ENCODE data around the gene GIGYF1. TPM values are rescaled to one million over a fixed set of nuclear protein-coding genes. Genes with fewer than 3 reads are reported as not detected.
"Not testable (repeated sequence)": the region's sequence is repeated elsewhere in the genome, so short reads cannot be mapped to it uniquely, and the experiment has no call there.

GIGYF1 gene
- polyA plus RNA-seq, 4 donors, result 30.0 to 63.8 (median 40.4) TPM

DNA sequence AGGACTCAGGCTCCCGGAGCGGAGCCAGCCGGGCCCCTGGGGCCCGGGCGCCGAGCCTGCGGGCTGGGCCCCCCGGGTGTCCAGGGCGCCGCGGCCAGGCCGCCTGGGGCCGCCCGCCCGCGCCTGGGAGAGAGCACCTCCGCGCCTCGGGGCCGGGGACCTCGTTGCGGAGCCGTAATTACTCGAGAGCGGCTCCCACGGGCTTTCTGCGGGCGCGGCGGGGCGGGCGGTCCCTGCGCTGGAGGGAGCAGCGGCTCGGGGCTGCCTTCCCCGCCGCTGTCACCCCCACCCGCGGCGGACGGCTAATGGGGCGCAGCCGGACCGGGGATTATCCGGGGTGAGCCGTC, 19.0 kb downstream of the GIGYF1 start:
- DNase-seq (ENCODE audit: low read depth in 4 of 4, low spot score in 3 of 4), result no peak

DNA sequence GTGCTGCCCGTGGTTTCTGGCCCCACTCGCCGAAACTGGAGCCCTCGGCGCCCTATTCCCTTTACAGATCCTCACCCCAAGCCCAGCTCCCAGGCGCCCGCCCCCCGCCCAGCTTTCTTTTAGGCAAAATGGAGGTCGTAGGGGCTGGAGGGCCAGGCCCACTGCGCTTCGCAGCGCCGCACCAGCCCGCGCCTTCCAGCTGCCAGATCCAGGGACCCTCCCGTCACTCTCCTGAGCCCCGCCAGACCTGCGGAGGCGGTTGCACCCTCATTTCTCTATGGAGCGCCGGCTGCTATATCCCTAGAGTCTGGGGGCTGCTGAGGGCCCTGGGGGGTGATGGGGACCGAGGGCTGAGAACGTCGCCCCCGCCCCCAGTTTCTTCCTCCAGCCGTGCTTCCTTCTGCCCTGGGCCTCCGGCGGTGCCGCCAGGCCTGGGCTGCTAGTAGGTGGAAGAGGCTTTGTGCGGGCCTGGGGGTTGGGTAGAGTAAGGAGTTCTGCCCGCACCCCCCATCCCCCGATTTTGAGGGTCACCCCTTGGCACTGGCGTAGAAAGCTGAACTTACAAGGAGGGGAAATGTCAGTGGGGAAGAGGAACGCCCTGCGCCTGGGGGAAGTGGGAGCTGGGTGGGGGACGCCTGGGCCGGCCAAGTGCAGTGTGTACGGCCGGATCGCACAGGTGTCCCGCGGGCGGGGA, 19.5 kb downstream of the GIGYF1 start:
- DNase-seq (ENCODE audit: low read depth in 4 of 4, low spot score in 3 of 4), result no peak

DNA sequence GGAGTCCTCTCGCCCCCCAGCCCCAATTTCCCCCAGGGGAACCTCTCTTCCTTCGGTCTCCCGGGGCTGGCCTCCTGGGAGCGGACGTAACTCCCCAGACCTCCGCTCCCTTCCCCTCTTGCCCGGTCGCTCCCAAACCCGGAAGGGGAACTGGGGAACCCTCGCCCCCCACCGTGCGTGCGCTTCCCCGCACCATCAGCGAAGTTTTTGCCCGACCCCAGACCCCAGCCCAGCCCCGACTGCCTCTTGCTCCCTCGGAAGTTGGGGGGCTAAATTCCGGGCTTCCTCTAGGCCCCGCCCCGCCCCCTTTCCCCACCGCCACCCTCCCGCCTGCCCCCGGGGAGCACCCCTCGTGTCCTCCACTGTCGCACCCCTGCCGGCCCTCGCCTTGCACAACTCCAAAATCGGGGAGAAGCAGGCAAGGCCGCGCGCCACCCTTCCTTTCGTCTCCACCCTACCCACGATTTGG, 20.1 kb downstream of the GIGYF1 start:
- DNase-seq (ENCODE audit: low read depth in 4 of 4, low spot score in 3 of 4), result no peak

DNA sequence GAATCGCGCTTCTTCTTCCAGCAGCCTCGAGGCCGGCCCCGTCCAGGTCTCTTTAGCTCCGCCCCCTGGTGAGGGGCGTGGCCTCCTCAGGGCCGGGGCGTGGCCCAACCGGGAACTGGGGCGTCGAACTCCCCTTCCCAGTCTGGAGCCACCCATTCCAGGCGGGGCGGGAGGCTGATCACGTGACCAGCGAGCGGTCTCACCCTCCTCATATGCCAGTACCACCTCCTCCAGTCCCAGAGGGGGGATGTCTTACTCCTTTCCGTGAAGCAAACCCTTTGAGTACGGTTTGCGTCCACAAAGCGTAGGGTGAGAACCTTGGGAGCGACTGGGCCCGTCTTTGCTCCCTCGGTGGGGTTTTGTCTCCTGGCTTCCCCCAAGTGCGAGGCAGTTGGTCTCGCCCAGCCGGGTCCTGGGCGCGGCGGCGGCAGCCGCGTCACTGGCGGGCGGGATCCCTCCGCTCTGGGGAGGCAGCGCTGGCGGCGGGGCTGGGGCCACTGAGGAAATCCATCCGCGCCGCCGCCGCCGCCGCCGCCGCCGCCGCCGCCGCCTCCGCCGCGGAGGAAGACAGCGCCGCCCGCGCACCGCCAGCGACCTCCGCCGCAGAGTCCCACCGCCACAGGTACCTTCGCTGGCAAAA, 20.6 kb downstream of the GIGYF1 start, which contains the start of gene GNB2:
Gene GNB2, plus strand, starts transcription at position 439 of the 640 bp plus-strand sequence. CDS start 2,526 bp downstream, outside the sequence.
- DNase-seq (ENCODE audit: low read depth in 4 of 4, low spot score in 3 of 4), result peak; percentile 97 to 100 (median 98)

DNA sequence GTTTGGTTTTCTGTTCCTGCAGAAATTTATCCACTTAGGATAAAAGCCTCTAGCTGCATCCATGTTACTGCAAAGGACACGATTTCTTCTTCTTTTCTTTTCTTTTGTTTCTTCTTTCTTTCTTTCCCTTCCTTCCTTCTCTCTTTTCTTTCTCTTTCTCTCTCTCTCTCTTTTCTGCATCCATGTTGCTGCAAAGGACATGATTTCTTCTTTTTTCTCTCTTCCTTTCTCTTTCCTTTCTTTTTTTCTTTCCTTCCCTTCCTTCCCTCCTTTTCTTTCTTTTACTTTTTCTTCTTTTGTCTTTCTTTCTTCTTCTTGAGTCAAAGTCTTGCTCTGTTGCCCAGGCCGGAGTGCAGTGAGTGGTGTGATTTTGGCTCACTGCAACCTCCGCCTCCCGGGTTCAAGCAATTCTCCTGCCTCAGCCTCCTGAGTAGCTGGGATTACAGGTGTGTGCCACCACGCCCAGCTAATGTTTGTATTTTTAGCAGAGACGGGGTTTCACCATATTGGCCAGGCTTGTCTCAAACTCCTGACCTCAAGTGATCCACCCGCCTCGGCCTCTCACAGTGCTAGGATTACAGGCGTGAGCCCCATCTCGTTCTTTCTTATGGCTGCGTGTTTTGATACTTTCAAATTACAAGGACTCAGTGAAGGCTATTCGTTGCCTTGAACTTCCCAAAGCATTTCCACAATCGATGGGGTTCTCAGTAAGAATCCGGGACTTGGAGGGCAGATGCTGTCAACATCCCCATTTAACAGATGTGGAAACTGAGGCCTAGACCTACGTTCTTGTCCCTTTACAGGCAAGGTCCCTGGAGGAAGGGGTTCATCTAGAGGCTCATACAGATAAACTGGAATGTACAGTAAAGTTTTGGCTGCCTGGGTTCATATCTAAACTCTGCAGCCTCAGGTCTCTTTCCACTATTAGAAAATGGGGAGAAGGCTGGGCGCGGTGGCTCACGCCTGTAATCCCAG, 22.4 kb downstream of the GIGYF1 start:
- DNase-seq (ENCODE audit: low read depth in 4 of 4, low spot score in 3 of 4), result no peak

DNA sequence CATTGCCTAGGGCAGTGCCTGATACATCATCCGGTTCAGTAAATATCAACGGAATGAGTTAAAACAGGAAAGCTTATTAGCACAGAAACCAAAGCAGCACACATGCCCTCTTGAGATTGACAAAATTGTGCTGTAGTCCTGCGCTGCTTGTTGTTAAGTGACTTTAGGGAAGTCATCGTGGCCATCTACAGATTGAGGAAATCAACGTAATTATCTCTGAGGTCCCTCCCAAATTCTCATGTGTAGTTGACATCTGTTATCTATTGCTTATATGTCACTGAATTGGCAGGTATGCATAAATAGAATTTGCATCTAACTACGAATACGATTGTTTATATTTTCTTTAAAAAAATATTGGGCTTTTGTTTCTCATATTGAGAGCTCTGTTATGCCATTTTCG, 24.0 kb downstream of the GIGYF1 start:
- DNase-seq (ENCODE audit: low read depth in 4 of 4, low spot score in 3 of 4), result no peak

DNA sequence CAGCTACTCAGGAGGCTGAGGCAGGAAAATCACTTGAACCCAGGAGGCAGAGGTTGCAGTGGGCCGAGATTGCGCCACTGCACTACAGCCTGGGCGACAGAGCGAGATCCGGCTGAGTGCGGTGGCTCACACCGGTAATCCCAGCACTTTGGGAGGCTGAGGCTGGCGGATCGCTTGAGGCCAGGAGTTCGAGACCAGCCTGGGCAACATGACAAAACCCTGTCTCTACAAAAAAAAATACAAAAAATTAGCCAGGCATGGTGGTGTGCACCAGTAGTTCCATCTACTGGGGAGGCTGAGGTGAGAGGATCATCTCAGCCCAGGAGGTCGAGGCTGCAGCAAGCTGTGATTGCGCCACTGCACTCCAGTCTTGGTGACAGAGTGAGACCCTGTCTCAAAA, 24.9 kb downstream of the GIGYF1 start:
- not testable (repeated sequence) for DNase-seq (ENCODE audit: low read depth in 4 of 4, low spot score in 3 of 4)

DNA sequence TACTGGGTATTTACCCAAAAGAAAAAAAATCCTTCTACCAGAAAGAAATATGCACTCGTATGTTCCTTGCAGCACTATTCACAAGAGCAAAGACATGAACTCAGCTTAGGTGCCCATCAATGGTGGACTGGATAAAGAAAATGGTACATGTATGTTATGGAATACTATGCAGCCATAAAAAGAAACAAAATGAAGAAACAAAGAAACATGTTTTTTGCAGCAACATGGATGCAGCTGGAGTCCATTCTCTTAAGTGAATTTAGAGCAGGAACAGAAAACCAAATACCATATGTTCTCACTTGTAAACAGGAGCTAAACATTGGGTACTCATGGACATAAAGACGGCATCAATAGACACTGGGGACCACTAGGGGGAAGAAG, 26.0 kb downstream of the GIGYF1 start:
- no peak for DNase-seq (ENCODE audit: low read depth in 4 of 4, low spot score in 3 of 4)

DNA sequence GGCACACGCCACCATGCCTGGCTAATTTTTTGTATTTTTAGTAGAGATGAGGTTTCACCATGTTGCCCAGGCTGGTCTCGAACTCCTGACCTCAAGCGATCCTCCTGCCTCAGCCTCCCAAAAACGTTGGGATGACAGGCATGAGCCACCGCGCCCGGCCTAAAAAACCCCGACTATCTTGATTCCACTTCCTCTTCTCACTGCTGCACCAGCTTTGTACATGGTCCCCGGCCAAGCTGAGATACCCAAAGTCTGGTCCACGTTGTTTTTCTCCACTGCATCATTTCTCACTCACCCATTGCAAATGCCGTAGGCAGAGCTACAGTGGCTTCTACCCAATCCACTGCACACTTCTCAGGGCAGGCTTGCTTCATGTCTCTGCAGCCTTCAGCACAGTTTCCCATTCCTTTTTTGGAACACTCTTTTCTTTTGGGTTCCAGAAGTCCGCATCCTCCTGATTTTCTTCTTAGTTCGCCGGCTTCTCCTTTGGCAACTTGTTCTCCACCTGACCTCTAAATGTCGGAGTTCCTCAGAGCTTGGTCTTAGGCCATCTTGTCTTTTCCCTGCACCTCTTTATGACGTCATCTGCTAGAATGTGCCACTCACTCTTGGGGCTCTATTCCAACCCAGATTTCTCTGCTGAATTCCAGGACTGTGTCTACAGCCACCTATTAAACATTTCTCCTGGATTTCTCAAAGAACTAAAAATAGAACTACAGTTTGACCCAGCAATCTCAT, 26.6 kb downstream of the GIGYF1 start:
- DNase-seq (ENCODE audit: low read depth in 4 of 4, low spot score in 3 of 4), result no peak

DNA sequence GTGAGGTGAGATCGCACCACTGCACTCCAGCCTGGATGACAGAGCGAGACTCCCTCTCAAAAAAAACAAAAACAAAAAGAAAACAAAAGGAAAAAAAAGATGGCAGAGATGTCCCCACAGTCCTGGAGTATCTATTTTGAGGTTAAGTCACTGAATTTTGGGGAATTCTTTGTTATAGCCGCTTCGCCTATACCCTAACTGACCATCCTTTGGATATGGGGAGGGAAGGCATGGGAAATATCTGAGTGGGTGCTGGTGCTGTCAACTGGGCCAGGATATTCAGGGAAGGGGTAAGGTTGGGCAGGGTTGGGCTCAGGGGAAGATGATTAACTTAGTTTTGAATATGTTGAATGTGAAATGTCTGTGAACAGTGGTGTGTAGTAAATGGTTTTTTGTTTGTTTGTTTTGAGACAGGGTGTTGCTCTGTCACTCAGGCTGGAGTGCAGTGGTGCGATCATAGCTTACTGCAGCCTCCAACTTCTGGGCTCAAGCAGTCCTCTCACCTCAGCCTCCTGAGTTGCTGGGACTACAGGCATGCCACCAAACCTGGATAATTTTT, 28.8 kb downstream of the GIGYF1 start:
- DNase-seq (ENCODE audit: low read depth in 4 of 4, low spot score in 3 of 4), result no peak

DNA sequence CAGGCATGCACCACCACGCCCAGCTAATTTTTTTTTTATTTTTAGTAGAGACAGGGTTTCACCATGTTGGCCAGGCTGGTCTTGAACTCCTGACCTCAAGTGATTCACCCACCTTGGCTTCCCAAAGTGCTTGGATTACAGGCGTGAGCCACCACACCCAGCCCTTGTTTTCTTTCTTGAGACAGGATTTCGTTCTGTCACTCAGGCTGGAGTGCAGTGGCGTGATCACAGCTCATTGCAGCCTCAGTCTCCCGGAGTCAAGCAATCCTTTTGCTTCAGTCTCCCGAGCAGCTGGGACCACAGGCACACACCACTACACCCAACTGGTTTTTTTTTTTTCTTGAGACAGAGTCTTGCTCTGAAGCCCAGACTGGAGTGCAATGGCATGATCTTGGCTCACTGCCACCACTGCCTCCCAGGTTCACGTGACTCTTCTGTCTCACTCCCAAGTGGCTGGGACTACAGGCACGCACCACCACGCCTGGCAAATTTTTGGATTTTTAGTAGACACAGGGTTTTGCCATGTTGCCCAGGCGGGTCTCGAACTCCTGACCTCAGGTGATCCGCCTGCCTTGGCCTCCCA, 31.8 kb downstream of the GIGYF1 start:
- not testable (repeated sequence) for DNase-seq (ENCODE audit: low read depth in 4 of 4, low spot score in 3 of 4)

DNA sequence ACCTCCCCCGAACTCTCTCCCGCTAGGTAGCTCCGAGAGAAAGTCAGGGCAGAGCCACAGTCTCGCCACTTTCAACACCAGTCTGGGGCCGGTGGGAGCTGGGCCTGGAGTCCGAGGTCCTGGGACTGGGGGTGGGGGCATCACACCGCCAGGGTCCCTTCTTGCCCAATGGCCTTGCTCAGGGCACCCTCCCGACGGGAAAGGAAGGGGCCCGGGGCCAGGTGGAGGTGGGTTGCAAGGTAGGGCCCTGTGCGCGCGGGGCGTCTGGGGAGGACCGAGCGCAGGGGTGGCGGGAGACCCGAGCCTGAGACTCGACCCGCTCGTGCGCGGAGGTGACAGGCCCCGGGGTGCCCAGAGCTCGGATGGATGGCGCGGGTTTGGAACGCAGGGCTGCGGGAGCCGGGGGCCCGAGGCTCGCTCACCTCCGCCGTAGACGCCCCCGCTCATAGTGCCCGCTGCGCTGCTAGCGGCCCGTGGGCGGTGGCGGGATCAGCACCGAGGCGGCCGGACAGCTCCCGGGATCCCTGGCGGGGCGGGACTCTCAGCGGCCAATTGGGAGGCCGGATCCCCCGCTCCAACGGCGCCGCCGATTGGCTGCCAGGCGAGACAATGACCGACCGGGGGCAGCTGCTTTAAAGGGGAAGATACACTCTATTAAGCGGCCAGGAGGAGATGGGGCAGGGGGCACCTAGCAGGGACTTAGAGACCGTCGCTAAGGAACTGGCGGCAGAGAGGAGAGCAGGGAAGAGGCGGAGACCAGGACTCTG, 38.0 kb downstream of the GIGYF1 start, which contains the start of gene ACTL6B:
Gene ACTL6B, minus strand, starts transcription at position 541 of the 767 bp plus-strand sequence. Its CDS starts 94 bp downstream, at position 447.
- peak in 1 of 4 donors; percentile 8 for DNase-seq (ENCODE audit: low read depth in 4 of 4, low spot score in 3 of 4)

DNA sequence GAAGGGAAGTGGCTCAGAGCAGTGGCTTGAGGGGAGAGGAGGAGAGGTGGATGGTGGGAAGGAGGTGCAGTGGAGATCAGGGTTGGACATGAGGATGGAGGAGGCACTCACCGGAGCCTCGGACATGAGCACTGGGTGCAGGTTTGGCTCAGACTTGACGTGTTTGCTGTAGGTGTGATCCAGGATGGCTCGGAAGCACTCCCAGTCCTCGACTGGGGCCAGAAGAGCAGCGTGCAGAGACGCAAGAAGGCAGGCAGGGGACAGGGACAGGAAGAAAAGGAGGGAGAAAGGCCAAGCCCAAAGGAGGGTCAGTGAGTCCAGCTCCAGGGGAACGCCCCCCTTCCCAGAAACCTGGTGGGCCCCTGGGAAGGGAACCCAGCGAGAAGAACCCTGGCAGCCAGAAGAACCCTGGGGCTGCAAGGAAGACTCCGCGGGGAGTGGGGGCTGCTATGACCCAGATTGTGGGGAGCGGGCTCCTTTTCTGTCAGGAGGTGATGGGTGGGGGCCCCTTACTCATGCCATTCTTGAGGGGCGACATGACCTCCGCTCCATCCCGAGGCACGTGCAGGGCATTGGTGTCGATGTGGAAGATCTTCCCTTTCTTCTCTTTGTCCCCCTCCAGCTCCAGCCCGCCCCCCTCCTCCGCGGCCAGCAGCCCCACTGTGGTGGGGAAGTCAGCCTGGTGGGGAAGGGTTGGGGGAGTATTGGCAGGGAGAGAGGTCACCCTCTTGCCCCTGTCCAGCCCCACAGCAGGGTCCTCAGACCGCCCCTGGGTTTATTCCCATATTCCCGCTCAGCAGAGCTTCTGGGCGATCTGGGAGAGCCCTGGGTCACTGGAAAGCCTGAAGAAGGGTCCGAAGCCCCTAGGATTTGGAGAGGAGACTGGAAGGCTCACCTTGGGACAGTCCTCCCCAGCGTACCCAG, 38.9 kb downstream of the GIGYF1 start:
- no peak for DNase-seq (ENCODE audit: low read depth in 4 of 4, low spot score in 3 of 4)

DNA sequence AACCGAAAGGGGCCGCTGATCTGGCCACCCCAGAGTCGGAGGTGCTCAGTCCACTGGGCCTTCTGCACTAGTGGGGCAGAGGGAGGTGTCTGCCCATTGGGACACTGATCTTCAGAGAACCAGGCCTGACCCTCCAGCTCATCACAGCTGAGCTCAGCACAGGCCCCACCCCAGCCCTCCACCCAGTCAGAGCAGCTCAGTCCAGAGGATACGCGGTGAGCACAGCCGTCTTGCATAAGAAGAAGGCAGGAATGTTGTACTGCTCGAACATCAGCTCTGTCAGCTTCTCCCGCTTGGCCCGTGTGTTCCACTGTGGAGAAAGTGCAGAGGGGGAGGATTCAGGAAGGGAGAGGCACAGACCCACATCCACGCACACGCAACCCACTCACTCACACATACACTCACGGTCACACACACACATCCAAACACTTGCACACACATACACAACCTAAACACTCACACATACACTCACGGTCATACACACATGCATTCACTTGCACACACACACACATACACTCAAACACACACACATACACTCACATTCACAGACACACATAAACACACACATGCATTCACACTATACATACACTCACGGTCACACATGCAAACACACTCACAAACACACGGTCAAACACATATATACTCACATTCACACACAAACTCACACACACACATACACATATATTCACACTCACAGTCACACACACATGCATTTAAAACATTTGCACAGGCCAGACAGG, 44.1 kb downstream of the GIGYF1 start:
- DNase-seq (ENCODE audit: low read depth in 4 of 4, low spot score in 3 of 4), result no peak

DNA sequence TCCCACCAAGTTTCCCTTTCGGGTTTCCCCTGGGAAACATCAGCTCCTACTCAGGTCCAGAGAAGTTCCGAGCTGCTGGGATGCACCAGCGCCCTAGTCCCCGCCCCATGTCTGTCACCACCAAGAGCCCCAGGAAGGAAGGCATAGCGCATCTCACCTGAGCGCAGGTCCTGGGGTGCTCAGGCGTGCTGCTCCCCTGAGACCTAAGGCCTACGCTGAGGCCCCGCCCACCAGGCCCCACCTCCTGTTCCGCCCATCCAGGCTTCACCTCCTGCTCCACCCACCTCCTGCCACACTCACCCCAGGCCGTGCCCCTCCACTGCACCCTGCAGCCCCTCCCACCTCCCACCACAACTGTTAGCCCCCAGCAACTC, 51.5 kb downstream of the GIGYF1 start:
- no peak for DNase-seq (ENCODE audit: low read depth in 4 of 4, low spot score in 3 of 4)

DNA sequence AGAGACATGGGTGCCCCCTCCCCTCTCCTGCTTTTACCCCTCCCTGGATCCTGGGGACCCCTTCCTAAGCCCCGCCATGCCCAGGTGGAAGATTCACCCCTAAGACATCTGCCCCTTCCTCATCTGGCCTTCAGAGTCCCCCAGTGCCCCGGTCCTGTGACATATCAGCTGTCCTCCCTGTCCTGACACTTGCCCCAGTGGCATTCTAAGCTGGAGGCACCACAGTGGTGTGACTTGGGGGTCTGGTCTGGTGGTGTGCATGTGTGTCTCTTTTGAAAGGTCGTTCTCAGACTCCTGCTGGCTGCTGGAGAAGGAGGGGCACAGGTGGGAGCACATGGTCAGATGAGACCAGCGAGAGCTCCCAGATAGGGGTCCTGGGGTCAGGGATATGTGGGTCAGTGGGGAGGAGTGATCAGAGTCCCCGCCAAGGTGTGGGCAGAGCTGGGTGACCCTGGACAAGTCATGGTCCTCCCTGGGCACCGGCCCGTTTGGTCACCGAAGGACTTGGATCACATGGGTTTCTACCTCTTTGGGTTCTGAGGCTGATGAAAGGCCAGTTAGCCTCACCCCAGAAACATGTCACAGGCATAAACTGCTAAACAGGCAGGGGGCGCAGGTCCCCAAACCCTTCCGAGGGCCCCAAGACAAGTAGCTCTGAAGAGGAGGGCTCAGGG, 52.1 kb downstream of the GIGYF1 start:
- DNase-seq (ENCODE audit: low read depth in 4 of 4, low spot score in 3 of 4), result no peak

DNA sequence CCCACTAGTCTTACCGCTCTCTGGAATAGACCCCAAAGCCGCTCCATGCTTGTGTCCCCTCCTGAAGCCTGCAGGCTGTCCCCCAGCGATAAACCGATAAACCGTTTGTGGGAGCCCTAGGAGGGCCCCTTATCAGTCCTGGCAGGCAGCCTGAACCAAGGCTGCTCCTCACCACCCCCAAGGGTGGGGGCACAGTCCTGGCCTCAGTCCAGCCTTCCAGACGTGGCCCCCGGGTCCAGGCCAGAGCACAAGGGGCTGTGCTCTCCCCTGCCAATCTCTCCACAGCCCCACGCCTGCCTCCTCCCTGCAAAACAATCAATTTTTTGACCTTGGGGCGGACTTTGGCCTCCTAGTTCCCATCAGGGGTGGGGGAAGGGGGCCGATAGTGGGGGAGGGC, 52.6 kb downstream of the GIGYF1 start, which contains the start of gene TFR2:
Gene TFR2, minus strand, starts transcription at position 90 of the 397 bp plus-strand sequence. Its CDS starts 43 bp downstream, at position 47.
- DNase-seq (ENCODE audit: low read depth in 4 of 4, low spot score in 3 of 4), result no peak

Measured in left renal pelvis (tissue), 4 donors.